K562 (cell line): ENCODE data around the gene TM7SF3. TPM values are rescaled to one million over a fixed set of nuclear protein-coding genes. Genes with fewer than 3 reads are reported as not detected.
A peak's percentile ranks its signal among the peaks of the same experiment; 100 is the strongest.

Source experiments
- ATAC-seq: fragments of 200-7000 bp; cut with Tn5 transposase; 3 replicates; pipeline ENCODE4 v1.9.1; 2020; ENCODE audit warnings: moderate library complexity
- BruUV-seq: library from RNA; stranded (reverse); fragments of 400-500 nt; replicated peaks from 2 replicates; lab custom pipeline; 2021; lab: Mats Ljungman, UMichigan
- CTCF ChIA-PET: fragments of 300-600 bp; formaldehyde crosslinking; extraction: SDS; loops from one replicate; lab custom pipeline; 2021; ENCODE audit warnings: low intra/inter-chr PET ratio; lab: Yijun Ruan, JAX
- POLR2A ChIA-PET: fragments of 300-600, 350-650 bp; sonication (Branson Sonifier 250); formaldehyde crosslinking; extraction: SDS; loops from one replicate; lab custom pipeline; 2021; ENCODE audit warnings: antibody characterized with exemption, inconsistent platforms; lab: Yijun Ruan, JAX
- DNase-seq, 4 experiments: peaks; one replicate each; pipeline versions ENCODE4 v3.0.0 to v3.0.0-alpha.2; 2011 to 2018; ENCODE audit warnings: low spot score in 3 of 4, mixed read lengths in 3 of 4; ENCODE audit errors: extremely low read depth in 1 of 4
- FAIRE-seq: peaks from 2 replicates; lab custom pipeline; 2011; peaks lifted over from hg19 to GRCh38; lab: Jason Lieb, UNC
- H2AFZ ChIP-seq: 2 replicates; pipeline ENCODE4 v1.6.0; 2011; ENCODE audit warnings: low read depth, low read length, control low read depth, inconsistent platforms
- H3K27ac ChIP-seq: fragments of 200-600 bp; 3 replicates; pipeline ENCODE4 v1.8.0; 2011; ENCODE audit warnings: low read depth, mild to moderate bottlenecking, control low read depth, inconsistent platforms, low read length, moderate library complexity, mixed read lengths; ENCODE audit errors: extremely low read depth
- H3K27me3 ChIP-seq, 2 experiments: fragments of 300-600 bp in 1 of 2; 2 replicates in 1 of 2; 3 replicates in 1 of 2; pipeline versions ENCODE4 v1.6.0 to v1.8.0; 2011; ENCODE audit warnings: inconsistent platforms in 2 of 2, low read length in 2 of 2, mild to moderate bottlenecking in 1 of 2, mixed read lengths in 1 of 2, moderate library complexity in 1 of 2; ENCODE audit not compliant: control insufficient read depth in 2 of 2, insufficient read depth in 2 of 2
- H3K36me3 ChIP-seq: fragments of 300-600 bp; 3 replicates; pipeline ENCODE4 v1.8.0; 2011; ENCODE audit warnings: mild to moderate bottlenecking, low read length, inconsistent platforms; ENCODE audit not compliant: control insufficient read depth, insufficient read depth
- H3K4me1 ChIP-seq, 2 experiments: fragments of 200-600 bp in 1 of 2; replicated peaks in 1 of 2; 2 replicates in 1 of 2; 3 replicates in 1 of 2; pipeline versions ENCODE4 v1.5.1 to v1.8.0; 2011; ENCODE audit warnings: inconsistent platforms in 2 of 2, low read length in 2 of 2, mild to moderate bottlenecking in 1 of 2, mixed read lengths in 1 of 2, moderate library complexity in 1 of 2; ENCODE audit not compliant: control insufficient read depth in 2 of 2, insufficient read depth in 2 of 2
- H3K4me2 ChIP-seq: 2 replicates; pipeline ENCODE4 v1.6.1; 2011; ENCODE audit warnings: low read length, control low read depth, inconsistent platforms, mixed read lengths; ENCODE audit not compliant: insufficient read depth
- H3K4me3 ChIP-seq: fragments of 200-600 bp; sonication (generic), shearing (Covaris generic); 2 replicates; pipeline ENCODE4 v1.5.1; 2016; ENCODE audit warnings: control low read depth, inconsistent platforms
- H3K79me2 ChIP-seq: fragments of 200-600 bp; 3 replicates; pipeline ENCODE4 v1.8.0; 2011; ENCODE audit warnings: low read length, inconsistent platforms; ENCODE audit not compliant: control insufficient read depth, insufficient read depth
- H3K9ac ChIP-seq, 2 experiments: 2 replicates each; pipeline versions ENCODE4 v1.6.0 to v1.6.1; 2011; ENCODE audit warnings: low read depth in 2 of 2, low read length in 2 of 2, control low read depth in 1 of 2, inconsistent platforms in 1 of 2, mild to moderate bottlenecking in 1 of 2, mixed read lengths in 1 of 2; ENCODE audit not compliant: insufficient read depth in 1 of 2
- H3K9me1 ChIP-seq: one replicate; pipeline ENCODE4 v1.6.0; 2011; ENCODE audit warnings: inconsistent platforms, mild to moderate bottlenecking, low read length, moderate library complexity; ENCODE audit not compliant: control insufficient read depth, insufficient read depth
- H3K9me3 ChIP-seq: replicated peaks from 2 replicates; pipeline ENCODE4 v1.5.1; 2011; ENCODE audit warnings: low read depth, low read length, inconsistent platforms; ENCODE audit not compliant: control insufficient read depth, insufficient read depth
- H4K20me1 ChIP-seq: replicated peaks from 2 replicates; pipeline ENCODE4 v1.6.1; 2011; ENCODE audit warnings: low read length, inconsistent platforms, mixed read lengths; ENCODE audit not compliant: control insufficient read depth, insufficient read depth
- ATF7 ChIP-seq: fragments of 450-650 bp; IDR thresholded peaks from 2 replicates; pipeline ENCODE4 v1.7.1; 2014; ENCODE audit warnings: mild to moderate bottlenecking, moderate library complexity
- EP400 ChIP-seq: fragments of 450-650 bp; IDR thresholded peaks from 2 replicates; pipeline ENCODE4 v1.6.1; 2017; ENCODE audit warnings: antibody characterized with exemption, mild to moderate bottlenecking, moderate library complexity
- EWSR1 ChIP-seq: fragments of 450-650 bp; IDR thresholded peaks from 2 replicates; pipeline ENCODE4 v1.6.1; 2018; ENCODE audit warnings: borderline replicate concordance, mild to moderate bottlenecking, low read depth, moderate library complexity; ENCODE audit not compliant: partially characterized antibody
- GATA2 ChIP-seq: sonication (generic); formaldehyde crosslinking; IDR thresholded peaks from 2 replicates; pipeline ENCODE4 v1.4.0; 2020; ENCODE audit warnings: mild to moderate bottlenecking, missing genetic modification reagents
- HDAC8 ChIP-seq: fragments of 450-650 bp; IDR thresholded peaks from 2 replicates; pipeline ENCODE4 v1.6.1; 2016; ENCODE audit warnings: mild to moderate bottlenecking, missing genetic modification characterization, moderate library complexity, missing compliant biosample characterization
- SMARCA4 ChIP-seq: fragments of 450-650 bp; IDR thresholded peaks from 2 replicates; pipeline ENCODE4 v1.6.1; 2016
- SRF ChIP-seq, 2 experiments: fragments of 250-450, 450-650 bp in 1 of 2; sonication (Bioruptor Pico) in 1 of 2; sonication (generic) in 1 of 2; formaldehyde crosslinking; IDR thresholded peaks; 2 replicates each; pipeline versions ENCODE4 v1.5.0 to v1.5.1; 2020 to 2022; ENCODE audit warnings: mild to moderate bottlenecking in 1 of 2, missing genetic modification reagents in 1 of 2
- ZNF668 ChIP-seq: fragments of 250-450 bp; sonication (Bioruptor Pico); IDR thresholded peaks from 2 replicates; pipeline ENCODE4 v1.8.0; 2022; ENCODE audit warnings: mild to moderate bottlenecking, inconsistent platforms
- WGBS: fragments of 100-300 bp; shearing (Covaris generic); methylation state at CpG from one replicate; pipeline ENCODE4 v1.1.6; 2016; ENCODE audit warnings: low coverage, mixed read lengths; ENCODE audit not compliant: insufficient coverage; ENCODE audit errors: missing lambda C conversion rate; 5-methylcytosine and 5-hydroxymethylcytosine counted together
- in situ Hi-C: fragments of 300-500 bp; cut with MboI; formaldehyde crosslinking; loops from 4 replicates; pipeline ENCODE4 v1.15.0; 2018; ENCODE audit warnings: inconsistent platforms, mixed read lengths
- intact Hi-C: fragments of 100-400 bp; cut with micrococcal nuclease; formaldehyde crosslinking; loops from 2 replicates; pipeline ENCODE4 v1.14.2; 2022
- polyA plus RNA-seq, 8 experiments: library from polyadenylated mRNA; depleted of rRNA in 4 of 8; stranded (reverse) in 5 of 8; unstranded in 3 of 8; fragments of >200 nt; fragmentation: Nextera tagmentation in 2 of 8; fragmentation: Illumina TruSeq in 1 of 8; extraction: Ambion mirVana in 2 of 8; extraction: Trizol in 1 of 8; gene quantifications; 2 replicates each; pipeline versions ENCODE4 v1.2.1 to v1.2.3, GENCODE V29; 2011 to 2014; ENCODE audit warnings: inconsistent platforms in 1 of 8, missing spikeins in 1 of 8
- total RNA-seq, 7 experiments: library from RNA; depleted of rRNA in 6 of 7; stranded (reverse); fragments of >200 nt in 6 of 7; fragmentation: Illumina TruSeq in 2 of 7; extraction: Trizol in 2 of 7; gene quantifications; 2 replicates each; pipeline versions ENCODE4 v1.2.1 to v1.2.3, GENCODE V29; 2011 to 2021; ENCODE audit warnings: low replicate concordance in 1 of 7
- TF ChIP-seq, protein P1 (sequence below), 2 experiments: fragments of 250-450 bp in 1 of 2; fragments of 450-650 bp in 1 of 2; sonication (Bioruptor Pico) in 1 of 2; IDR thresholded peaks; 2 replicates each; pipeline versions ENCODE4 v1.6.1 to v1.8.0; 2016 to 2021; ENCODE audit warnings: mild to moderate bottlenecking in 2 of 2, moderate library complexity in 2 of 2, missing compliant biosample characterization in 1 of 2, missing genetic modification characterization in 1 of 2
- TF ChIP-seq, protein P2 (sequence below): sonication (generic); formaldehyde crosslinking; IDR thresholded peaks from 2 replicates; pipeline ENCODE4 v1.8.0; 2022; ENCODE audit warnings: mild to moderate bottlenecking, missing genetic modification reagents
- TF ChIP-seq, protein P3 (sequence below): sonication (generic); formaldehyde crosslinking; IDR thresholded peaks from 2 replicates; pipeline ENCODE4 v1.8.1; 2023; ENCODE audit warnings: mild to moderate bottlenecking, missing genetic modification reagents

TM7SF3 gene
- total and polyA plus RNA-seq, 9 of the 15 experiments (the other 6 are each of a cell fraction or from before 2014, with no cell fraction given), result 9.3 to 90.4 (median 24.8) TPM

DNA sequence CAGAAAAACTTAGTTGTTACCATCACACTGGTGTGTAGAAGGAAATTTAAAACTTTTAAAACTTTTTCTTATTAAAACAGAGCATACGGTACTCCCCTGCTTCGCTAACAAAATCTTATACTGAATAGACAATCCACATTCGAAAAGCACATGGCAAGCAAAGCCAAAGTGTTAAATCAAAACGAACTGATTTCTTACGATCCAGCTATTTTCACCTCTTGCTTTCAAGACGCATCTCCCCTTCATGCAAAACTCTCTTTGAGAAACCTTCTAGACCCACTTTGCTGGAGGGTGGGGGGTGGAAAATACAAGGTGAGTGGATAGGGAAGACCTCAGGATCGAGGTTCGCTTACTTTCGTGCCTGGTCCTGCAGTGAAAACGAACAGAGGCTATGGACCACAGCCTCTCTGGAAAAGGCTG lies 76.7 kb downstream of the TM7SF3 start (continued):
- TF ChIP-seq EP400 (peak; percentile 60; the same call in 1 of the 2 replicates), HDAC8 (tag) (no peak)

DNA sequence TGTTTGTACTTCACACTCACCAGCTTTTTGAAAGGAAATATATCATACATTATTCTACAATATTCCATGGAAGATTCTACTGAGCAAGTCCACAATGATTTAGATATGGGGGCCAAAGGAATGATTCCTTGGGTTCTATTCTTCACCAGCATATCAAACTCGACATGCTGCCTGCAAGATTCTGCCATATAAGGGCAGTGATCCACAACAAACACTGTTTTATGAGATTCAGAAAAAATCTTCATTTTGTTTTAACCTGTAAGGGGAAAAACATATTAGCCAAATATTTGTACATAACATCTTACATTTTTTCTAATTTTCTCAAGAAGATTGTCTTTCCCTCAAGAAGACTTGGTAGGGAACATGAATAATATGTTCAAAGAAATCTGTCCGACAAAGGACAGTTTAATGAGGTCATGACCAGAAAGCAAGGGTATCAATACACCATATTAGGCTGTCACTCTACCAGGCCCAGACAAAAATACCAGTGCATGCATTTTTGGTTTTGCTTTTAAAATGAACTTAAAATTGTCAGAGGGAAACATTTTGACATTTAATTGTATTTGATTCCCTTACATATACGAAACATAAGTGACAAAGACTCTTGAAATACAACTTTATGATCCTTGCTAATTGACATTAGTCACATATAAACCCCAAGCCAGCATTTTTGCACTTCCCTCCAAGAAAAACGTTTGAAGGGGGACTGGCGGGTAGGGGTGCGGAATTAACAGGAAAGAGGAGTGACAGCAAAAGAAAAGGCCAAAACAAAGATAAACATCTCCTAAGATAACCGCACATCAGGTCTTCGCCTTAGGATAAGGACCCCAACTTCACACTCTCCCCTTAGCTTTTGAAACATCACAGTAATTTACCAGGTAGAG lies 77.4 kb downstream of the TM7SF3 start:
- Histone ChIP-seq H3K9ac (peak overlapping the region in 1 of 2 experiments; percentile 94; a peak in 3 of 4 replicates), H3K36me3 (peaks cover 35% of the 10 kb centered on the region), H4K20me1 (0 out of 2 replicates have a peak, but pooled peaks cover 5% of the 10 kb centered on the region), H3K4me3 (peak overlapping the region; percentile 84), H3K9me3 (no peaks in the 10 kb centered on the region), H3K9me1 (no peaks in the 10 kb centered on the region), H3K27ac (peak overlapping the region; percentile 95), H3K4me1 (peaks cover 0 to 20% of the 10 kb centered on the region in 2 experiments; a peak in 3 of 5 replicates), H2AFZ (peak overlapping the region; percentile 88), H3K4me2 (peak overlapping the region; percentile 98), H3K27me3 (no peaks in the 10 kb centered on the region), H3K79me2 (peaks cover 94% of the 10 kb centered on the region)
- in situ Hi-C loops (loop anchor here (5.0 kb wide), 1 partner anchor 76 kb away; the partner anchor contains the start of gene TM7SF3), intact Hi-C loops (loop anchor here (2.0 kb wide), 1 partner anchor 78 kb away; the partner anchor contains the start of gene TM7SF3)
- ATAC-seq (no peak), FAIRE-seq (peak; percentile 26), DNase-seq (peak in 2 of 4 experiments; percentile 14 to 31)
- CTCF ChIA-PET, result no interaction called here
- no TSS peak for BruUV-seq
- 0% methylated on average over 8 of the region's 8 CpGs for WGBS
- POLR2A ChIA-PET, result interaction anchor here (0.9 to 1.2 kb wide), 2 partner anchors 10 to 32 kb away, joined by 3 read pairs; no protein-coding TSS in a partner anchor
- TF ChIP-seq, protein P1, sequence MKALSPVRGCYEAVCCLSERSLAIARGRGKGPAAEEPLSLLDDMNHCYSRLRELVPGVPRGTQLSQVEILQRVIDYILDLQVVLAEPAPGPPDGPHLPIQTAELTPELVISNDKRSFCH (CRISPR knock-in tag; IDR thresholded peaks at IDR 0.05), result no peak
- TF ChIP-seq, protein P1 (tag; IDR thresholded peaks at IDR 0.05), result no peak
- TF ChIP-seq ATF7, result no peak
- peak; percentile 37; the same call in 1 of the 2 replicates for TF ChIP-seq SMARCA4
- TF ChIP-seq GATA2, result peak; percentile 44; the same call in 1 of the 2 replicates
- no peak for TF ChIP-seq EWSR1
- TF ChIP-seq, protein P2, sequence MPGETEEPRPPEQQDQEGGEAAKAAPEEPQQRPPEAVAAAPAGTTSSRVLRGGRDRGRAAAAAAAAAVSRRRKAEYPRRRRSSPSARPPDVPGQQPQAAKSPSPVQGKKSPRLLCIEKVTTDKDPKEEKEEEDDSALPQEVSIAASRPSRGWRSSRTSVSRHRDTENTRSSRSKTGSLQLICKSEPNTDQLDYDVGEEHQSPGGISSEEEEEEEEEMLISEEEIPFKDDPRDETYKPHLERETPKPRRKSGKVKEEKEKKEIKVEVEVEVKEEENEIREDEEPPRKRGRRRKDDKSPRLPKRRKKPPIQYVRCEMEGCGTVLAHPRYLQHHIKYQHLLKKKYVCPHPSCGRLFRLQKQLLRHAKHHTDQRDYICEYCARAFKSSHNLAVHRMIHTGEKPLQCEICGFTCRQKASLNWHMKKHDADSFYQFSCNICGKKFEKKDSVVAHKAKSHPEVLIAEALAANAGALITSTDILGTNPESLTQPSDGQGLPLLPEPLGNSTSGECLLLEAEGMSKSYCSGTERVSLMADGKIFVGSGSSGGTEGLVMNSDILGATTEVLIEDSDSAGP (CRISPR knock-in tag), result no peak
- TF ChIP-seq ZNF668, result no peak
- peak in 1 of 2 experiments; percentile 92; a peak in 2 of 4 replicates for TF ChIP-seq SRF (CRISPR knock-in tag; IDR thresholded peaks at IDR 0.05)
- TF ChIP-seq, protein P3, sequence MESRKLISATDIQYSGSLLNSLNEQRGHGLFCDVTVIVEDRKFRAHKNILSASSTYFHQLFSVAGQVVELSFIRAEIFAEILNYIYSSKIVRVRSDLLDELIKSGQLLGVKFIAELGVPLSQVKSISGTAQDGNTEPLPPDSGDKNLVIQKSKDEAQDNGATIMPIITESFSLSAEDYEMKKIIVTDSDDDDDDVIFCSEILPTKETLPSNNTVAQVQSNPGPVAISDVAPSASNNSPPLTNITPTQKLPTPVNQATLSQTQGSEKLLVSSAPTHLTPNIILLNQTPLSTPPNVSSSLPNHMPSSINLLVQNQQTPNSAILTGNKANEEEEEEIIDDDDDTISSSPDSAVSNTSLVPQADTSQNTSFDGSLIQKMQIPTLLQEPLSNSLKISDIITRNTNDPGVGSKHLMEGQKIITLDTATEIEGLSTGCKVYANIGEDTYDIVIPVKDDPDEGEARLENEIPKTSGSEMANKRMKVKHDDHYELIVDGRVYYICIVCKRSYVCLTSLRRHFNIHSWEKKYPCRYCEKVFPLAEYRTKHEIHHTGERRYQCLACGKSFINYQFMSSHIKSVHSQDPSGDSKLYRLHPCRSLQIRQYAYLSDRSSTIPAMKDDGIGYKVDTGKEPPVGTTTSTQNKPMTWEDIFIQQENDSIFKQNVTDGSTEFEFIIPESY (CRISPR knock-in tag), result no peak
